Coronary artery (tissue), 2 donors: Measurements from ENCODE around the gene PTEN.
"Not testable (repeated sequence)": the region's sequence is repeated elsewhere in the genome, so short reads cannot be mapped to it uniquely, and the experiment has no call there.

Experiments used
- DNase-seq: peaks from one replicate; pipeline ENCODE4 v3.0.0-alpha.2; 2017; ENCODE audit warnings: low spot score
- H3K27ac ChIP-seq, 2 donors: fragments of 200-600 bp; sonication (generic); one replicate each; pipeline ENCODE4 v1.5.1; 2016 to 2019
- H3K4me3 ChIP-seq: fragments of 200-600 bp; sonication (generic); 2 replicates; pipeline ENCODE4 v1.5.1; 2016; ENCODE audit warnings: mild to moderate bottlenecking, moderate library complexity
- CTCF ChIP-seq: fragments of 200-600 bp; sonication (generic); IDR thresholded peaks from one replicate; pipeline ENCODE4 v1.5.1; 2019; ENCODE audit warnings: antibody characterized with exemption

PTEN gene

GRCh38 chr10:87875929-87876571 lies 12.6 kb downstream of the PTEN start:
- H3K27ac ChIP-seq: peak overlapping the region in 1 of 2 donors; percentile 15
- DNase-seq: no peak
- no peak for TF ChIP-seq CTCF
- H3K4me3 ChIP-seq: peak overlapping the region; percentile 21

GRCh38 chr10:87878664-87879459 lies 15.4 kb downstream of the PTEN start:
- no peak overlapping the region for H3K4me3 ChIP-seq
- no peak for DNase-seq
- H3K27ac ChIP-seq: no peak overlapping the region
- no peak for TF ChIP-seq CTCF

- TF ChIP-seq CTCF: no peak
- no peak for DNase-seq
- H3K27ac ChIP-seq: no peak overlapping the region
- H3K4me3 ChIP-seq: no peak overlapping the region
These were observed 16.9 kb downstream of the PTEN start for GRCh38 chr10:87880336-87880735.

- DNase-seq, H3K4me3 ChIP-seq, H3K27ac ChIP-seq: not testable (repeated sequence)
These were observed 18.1 kb downstream of the PTEN start for GRCh38 chr10:87881373-87882059.

- no peak overlapping the region for H3K4me3 ChIP-seq
- DNase-seq: no peak
- no peak overlapping the region for H3K27ac ChIP-seq
- TF ChIP-seq CTCF: no peak
These were observed 19.3 kb downstream of the PTEN start for GRCh38 chr10:87882555-87883294.

GRCh38 chr10:87886635-87887034 lies 23.2 kb downstream of the PTEN start:
- Histone ChIP-seq H3K4me3 (no peak overlapping the region), H3K27ac (no peak overlapping the region)
- DNase-seq: no peak
- TF ChIP-seq CTCF: no peak

GRCh38 chr10:87887146-87887545 lies 23.7 kb downstream of the PTEN start:
- Histone ChIP-seq H3K4me3 (no peak overlapping the region), H3K27ac (no peak overlapping the region)
- no peak for DNase-seq
- no peak for TF ChIP-seq CTCF
